HG03097 (cell line): ENCODE results near the gene FRRS1L.
"Not testable (repeated sequence)": the region's sequence is repeated elsewhere in the genome, so short reads cannot be mapped to it uniquely, and the experiment has no call there.

Experiments used
- ATAC-seq: cut with Tn5 transposase; IDR thresholded peaks from one replicate; pipeline ENCODE4 v1.9.1; 2021; ENCODE audit not compliant: unreplicated experiment, low FRiP score

The FRRS1L gene

GRCh38 chr9:109134167-109134578 lies 32.9 kb downstream of the FRRS1L start:
- no peak for ATAC-seq

GRCh38 chr9:109133533-109133932 lies 33.5 kb downstream of the FRRS1L start:
- no peak for ATAC-seq

- ATAC-seq, result no peak
These were observed 34.5 kb downstream of the FRRS1L start for GRCh38 chr9:109132567-109133021.

- no peak for ATAC-seq
These were observed 37.4 kb downstream of the FRRS1L start for GRCh38 chr9:109129470-109130197.

- ATAC-seq, result not testable (repeated sequence)
These were observed 40.4 kb downstream of the FRRS1L start for GRCh38 chr9:109126671-109127070.

GRCh38 chr9:109124121-109124520 lies 42.9 kb downstream of the FRRS1L start:
- no peak for ATAC-seq

GRCh38 chr9:109122726-109123621 lies 44.1 kb downstream of the FRRS1L start:
- peak; percentile 23 for ATAC-seq

- ATAC-seq, result no peak
These were observed 45.7 kb downstream of the FRRS1L start for GRCh38 chr9:109121232-109121796.

- no peak for ATAC-seq
These were observed 46.8 kb downstream of the FRRS1L start for GRCh38 chr9:109120204-109120789.

- ATAC-seq, result peak; percentile 84
These were observed 47.4 kb downstream of the FRRS1L start, which contains the start of gene TMEM245 for GRCh38 chr9:109119439-109120203. Gene TMEM245 (minus strand): TSS chr9:109119947. CDS start chr9:109119913, 34 bp downstream.

GRCh38 chr9:109118808-109119438 lies 48.1 kb downstream of the FRRS1L start:
- peak; percentile 9 for ATAC-seq

- ATAC-seq, result no peak
These were observed 48.9 kb downstream of the FRRS1L start for GRCh38 chr9:109117856-109118807.

GRCh38 chr9:109115931-109116526 lies 51.0 kb downstream of the FRRS1L start:
- no peak for ATAC-seq

- ATAC-seq, result no peak
These were observed 52.4 kb downstream of the FRRS1L start for GRCh38 chr9:109114670-109115069.

- ATAC-seq, result no peak
These were observed 53.0 kb downstream of the FRRS1L start for GRCh38 chr9:109113892-109114609.

GRCh38 chr9:109113254-109113653 lies 53.8 kb downstream of the FRRS1L start:
- no peak for ATAC-seq

- no peak for ATAC-seq
These were observed 56.6 kb downstream of the FRRS1L start for GRCh38 chr9:109110329-109111021.
